Measurements from ENCODE around the gene UBB.

DNA sequence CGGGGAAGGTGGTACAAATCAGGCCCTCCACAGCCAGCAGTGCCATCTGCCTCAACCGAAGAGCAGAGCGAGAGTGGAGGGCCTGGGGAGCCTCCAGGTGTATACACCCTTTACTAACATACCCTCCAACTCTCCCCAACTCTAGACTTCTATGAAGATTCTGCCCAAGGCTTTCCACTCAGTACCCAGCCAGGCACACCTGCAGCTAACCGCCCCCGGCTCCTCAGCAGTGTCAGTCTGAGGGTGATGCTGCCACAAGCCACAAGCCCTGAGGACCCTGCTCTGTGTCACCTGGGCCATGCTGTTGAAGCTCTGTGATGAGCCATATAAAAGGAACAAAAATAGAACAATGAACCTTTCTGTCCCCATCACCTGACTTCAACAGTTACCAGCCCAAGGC is 31.5 kb upstream of the UBB start:
- TF ChIP-seq, protein P1, sequence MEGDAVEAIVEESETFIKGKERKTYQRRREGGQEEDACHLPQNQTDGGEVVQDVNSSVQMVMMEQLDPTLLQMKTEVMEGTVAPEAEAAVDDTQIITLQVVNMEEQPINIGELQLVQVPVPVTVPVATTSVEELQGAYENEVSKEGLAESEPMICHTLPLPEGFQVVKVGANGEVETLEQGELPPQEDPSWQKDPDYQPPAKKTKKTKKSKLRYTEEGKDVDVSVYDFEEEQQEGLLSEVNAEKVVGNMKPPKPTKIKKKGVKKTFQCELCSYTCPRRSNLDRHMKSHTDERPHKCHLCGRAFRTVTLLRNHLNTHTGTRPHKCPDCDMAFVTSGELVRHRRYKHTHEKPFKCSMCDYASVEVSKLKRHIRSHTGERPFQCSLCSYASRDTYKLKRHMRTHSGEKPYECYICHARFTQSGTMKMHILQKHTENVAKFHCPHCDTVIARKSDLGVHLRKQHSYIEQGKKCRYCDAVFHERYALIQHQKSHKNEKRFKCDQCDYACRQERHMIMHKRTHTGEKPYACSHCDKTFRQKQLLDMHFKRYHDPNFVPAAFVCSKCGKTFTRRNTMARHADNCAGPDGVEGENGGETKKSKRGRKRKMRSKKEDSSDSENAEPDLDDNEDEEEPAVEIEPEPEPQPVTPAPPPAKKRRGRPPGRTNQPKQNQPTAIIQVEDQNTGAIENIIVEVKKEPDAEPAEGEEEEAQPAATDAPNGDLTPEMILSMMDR (conservative IDR thresholded peaks at IDR 0.05; ENCODE audit: low read depth in 2 of 2), result no peak
- TF ChIP-seq CREB1 (CRISPR knock-in tag; IDR thresholded peaks at IDR 0.05; ENCODE audit: low read depth) (no peak), NANOG (IDR thresholded peaks at IDR 0.05; ENCODE audit: borderline replicate concordance) (no peak), REST (IDR thresholded peaks at IDR 0.05; ENCODE audit: unreplicated experiment) (no peak), EZH2phosphoT487 (IDR thresholded peaks at IDR 0.05; ENCODE audit: unreplicated experiment) (no peak), POLR2AphosphoS5 (IDR thresholded peaks at IDR 0.05; ENCODE audit: low read depth) (no peak), EZH2 (IDR thresholded peaks at IDR 0.05; ENCODE audit: low read depth, unreplicated experiment) (no peak)

Measured in GM23338 (cell line).